HCT116 (cell line): Measurements from ENCODE around the gene PPIF. TPM values are rescaled to one million over a fixed set of nuclear protein-coding genes. Genes with fewer than 3 reads are reported as not detected.

ENCODE experiments used
- ATAC-seq: fragments of 200-7000 bp; cut with Tn5 transposase; 2 replicates; pipeline ENCODE4 v1.9.1; 2020; ENCODE audit warnings: mild to moderate bottlenecking, moderate library complexity
- BruUV-seq: library from RNA; stranded (reverse); fragments of 400-500 nt; replicated peaks from 2 replicates; lab custom pipeline; 2021; lab: Mats Ljungman, UMichigan
- CTCF ChIA-PET: fragments of 300-600 bp; sonication (Branson Sonifier 250); formaldehyde crosslinking; loops from one replicate; lab custom pipeline; 2021; ENCODE audit warnings: antibody characterized with exemption; lab: Charles Lee
- POLR2A ChIA-PET: fragments of 300-600, 350-600 bp; sonication (Branson Sonifier 250); formaldehyde crosslinking; loops from one replicate; lab custom pipeline; 2021; ENCODE audit warnings: antibody characterized with exemption; lab: Charles Lee
- RAD21 ChIA-PET, 2 experiments: fragments of 300-600 bp; sonication (Branson Sonifier 250); formaldehyde crosslinking; loops; one replicate each; lab custom pipeline; 2023; ENCODE audit warnings: low total read pairs in 2 of 2; ENCODE audit not compliant: uncharacterized antibody in 2 of 2, unreplicated experiment in 2 of 2, low non-redundant PET in 1 of 2; lab: Charles Lee
- DNase-seq: peaks from one replicate; pipeline ENCODE4 v3.0.0-alpha.2; 2010; ENCODE audit warnings: low read depth, low spot score
- H2AFZ ChIP-seq: fragments of 200-600 bp; shearing (Covaris generic), sonication (generic); 2 replicates; pipeline ENCODE4 v1.6.1; 2017; ENCODE audit warnings: low read depth, mixed run types, mixed read lengths, antibody characterized with exemption, low read length; ENCODE audit not compliant: poor library complexity, severe bottlenecking
- H3K27ac ChIP-seq: 2 replicates; pipeline ENCODE4 v1.5.1; 2012; ENCODE audit warnings: low read depth, low read length
- H3K27me3 ChIP-seq: fragments of 200-600 bp; sonication (generic); 2 replicates; pipeline ENCODE4 v1.6.1; 2016; ENCODE audit warnings: mixed run types, low read length, mixed read lengths; ENCODE audit not compliant: insufficient read depth
- H3K36me3 ChIP-seq, 2 experiments: fragments of 200-500 bp in 1 of 2; fragments of 200-600 bp in 1 of 2; sonication (Bioruptor generic) in 1 of 2; sonication (generic) in 1 of 2; 2 replicates each; pipeline versions ENCODE4 v1.5.1 to v1.6.1; 2014 to 2016; ENCODE audit warnings: low read length in 2 of 2, inconsistent platforms in 1 of 2, mixed read lengths in 1 of 2, mixed run types in 1 of 2; ENCODE audit not compliant: insufficient read depth in 2 of 2, control insufficient read depth in 1 of 2
- H3K4me1 ChIP-seq, 2 experiments: fragments of 200-600 bp in 1 of 2; sonication (generic) in 1 of 2; 2 replicates each; pipeline versions ENCODE4 v1.5.1 to v1.6.1; 2012 to 2017; ENCODE audit warnings: low read length in 2 of 2, inconsistent platforms in 1 of 2, mild to moderate bottlenecking in 1 of 2, mixed read lengths in 1 of 2, mixed run types in 1 of 2, moderate library complexity in 1 of 2; ENCODE audit not compliant: insufficient read depth in 2 of 2, control insufficient read depth in 1 of 2
- H3K4me2 ChIP-seq: fragments of 200-600 bp; sonication (generic); 2 replicates; pipeline ENCODE4 v1.6.1; 2017; ENCODE audit warnings: mixed run types, low read length, mixed read lengths
- H3K4me3 ChIP-seq, 2 experiments: fragments of 200-600 bp in 1 of 2; sonication (generic) in 1 of 2; replicated peaks in 1 of 2; 2 replicates each; pipeline ENCODE4 v1.5.1; 2011 to 2016; ENCODE audit warnings: low read length in 2 of 2, control low read depth in 1 of 2, low read depth in 1 of 2, mild to moderate bottlenecking in 1 of 2, mixed read lengths in 1 of 2, mixed run types in 1 of 2
- H3K79me2 ChIP-seq: fragments of 200-600 bp; sonication (generic); 2 replicates; pipeline ENCODE4 v1.6.1; 2017; ENCODE audit warnings: mild to moderate bottlenecking, mixed run types, low read length, moderate library complexity, mixed read lengths; ENCODE audit not compliant: insufficient read depth
- H3K9ac ChIP-seq: fragments of 200-600 bp; sonication (generic); 2 replicates; pipeline ENCODE4 v1.6.1; 2016; ENCODE audit warnings: low read length, mixed read lengths
- H3K9me2 ChIP-seq: fragments of 200-600 bp; sonication (generic), shearing (Covaris generic); 2 replicates; pipeline ENCODE4 v1.6.1; 2017; ENCODE audit warnings: mixed run types, mild to moderate bottlenecking, moderate library complexity; ENCODE audit not compliant: insufficient read depth
- H3K9me3 ChIP-seq, 2 experiments: fragments of 200-500 bp in 1 of 2; fragments of 200-600 bp in 1 of 2; sonication (Bioruptor generic) in 1 of 2; sonication (generic) in 1 of 2; 2 replicates each; pipeline ENCODE4 v1.6.1; 2014 to 2017; ENCODE audit warnings: low read length in 2 of 2, mixed read lengths in 2 of 2, inconsistent platforms in 1 of 2, low read depth in 1 of 2, mild to moderate bottlenecking in 1 of 2, mixed run types in 1 of 2, moderate library complexity in 1 of 2; ENCODE audit not compliant: control insufficient read depth in 1 of 2, insufficient read depth in 1 of 2
- H4K20me1 ChIP-seq: fragments of 200-600 bp; sonication (generic), shearing (Covaris generic); 2 replicates; pipeline ENCODE4 v1.6.1; 2017; ENCODE audit warnings: mixed run types, mild to moderate bottlenecking, moderate library complexity; ENCODE audit not compliant: insufficient read depth
- CBX3 ChIP-seq: IDR thresholded peaks from 2 replicates; pipeline ENCODE4 v1.6.1; 2012; ENCODE audit warnings: low read depth
- CEBPB ChIP-seq: IDR thresholded peaks from 2 replicates; pipeline ENCODE4 v1.6.1; 2012; ENCODE audit warnings: low read depth
- CTCF ChIP-seq, 3 experiments: fragments of 200-600 bp in 1 of 3; sonication (generic) in 1 of 3; IDR thresholded peaks in 2 of 3; conservative IDR thresholded peaks in 1 of 3; 2 replicates each; pipeline ENCODE4 v1.5.1; 2012 to 2017; ENCODE audit warnings: low read depth in 2 of 3, low read length in 2 of 3, antibody characterized with exemption in 1 of 3, borderline replicate concordance in 1 of 3, control low read depth in 1 of 3, mild to moderate bottlenecking in 1 of 3, mixed read lengths in 1 of 3, mixed run types in 1 of 3, moderate library complexity in 1 of 3; ENCODE audit not compliant: insufficient read depth in 1 of 3
- EGR1 ChIP-seq: IDR thresholded peaks from 2 replicates; pipeline ENCODE4 v1.6.1; 2012; ENCODE audit warnings: low read depth
- ELF1 ChIP-seq: IDR thresholded peaks from 2 replicates; pipeline ENCODE4 v1.6.1; 2012; ENCODE audit warnings: low read depth, borderline replicate concordance
- EZH2phosphoT487 ChIP-seq: fragments of 200-600 bp; IDR thresholded peaks from 2 replicates; pipeline ENCODE4 v1.6.1; 2018; ENCODE audit warnings: antibody characterized with exemption, borderline replicate concordance
- FOSL1 ChIP-seq: IDR thresholded peaks from 2 replicates; pipeline ENCODE4 v1.6.1; 2012; ENCODE audit warnings: low read depth
- POLR2A ChIP-seq: IDR thresholded peaks from 2 replicates; pipeline ENCODE4 v1.7.0; 2011; ENCODE audit warnings: borderline replicate concordance; ENCODE audit not compliant: insufficient read depth, insufficient read length; ENCODE audit errors: extremely low read depth
- POLR2AphosphoS5 ChIP-seq: IDR thresholded peaks from 2 replicates; pipeline ENCODE4 v1.6.1; 2011; ENCODE audit warnings: mild to moderate bottlenecking, low read depth, low read length, moderate library complexity
- RAD21 ChIP-seq: IDR thresholded peaks from 2 replicates; pipeline ENCODE4 v1.6.1; 2012; ENCODE audit warnings: low read depth, mild to moderate bottlenecking
- REST ChIP-seq: IDR thresholded peaks from 2 replicates; pipeline ENCODE4 v1.6.1; 2012; ENCODE audit warnings: low read depth
- SIN3A ChIP-seq: IDR thresholded peaks from 2 replicates; pipeline ENCODE4 v1.6.1; 2012; ENCODE audit warnings: low read depth
- SP1 ChIP-seq: IDR thresholded peaks from 2 replicates; pipeline ENCODE4 v1.6.1; 2012; ENCODE audit warnings: low read depth
- SRF ChIP-seq: IDR thresholded peaks from 2 replicates; pipeline ENCODE4 v1.6.1; 2012; ENCODE audit warnings: low read depth
- YY1 ChIP-seq: IDR thresholded peaks from 2 replicates; pipeline ENCODE4 v1.6.1; 2011; ENCODE audit warnings: low read length, low read depth, moderate library complexity, mild to moderate bottlenecking; ENCODE audit not compliant: insufficient replicate concordance; ENCODE audit errors: extremely low read depth
- ZBTB33 ChIP-seq: IDR thresholded peaks from 2 replicates; pipeline ENCODE4 v1.6.1; 2011; ENCODE audit warnings: mild to moderate bottlenecking, low read length, moderate library complexity; ENCODE audit not compliant: insufficient replicate concordance; ENCODE audit errors: extremely low read depth
- ZFX ChIP-seq: fragments of 450-650 bp; IDR thresholded peaks from 2 replicates; pipeline ENCODE4 v1.6.1; 2017
- ZNF274 ChIP-seq: fragments of 200-500 bp; sonication (Bioruptor generic); IDR thresholded peaks from 2 replicates; pipeline ENCODE4 v1.6.1; 2014; ENCODE audit warnings: mild to moderate bottlenecking, low read depth, low read length, inconsistent platforms
- intact Hi-C: fragments of 100-400 bp; cut with micrococcal nuclease; formaldehyde crosslinking; loops from 2 replicates; pipeline ENCODE4 v1.10.0; 2022
- total RNA-seq: library from RNA; stranded (reverse); gene quantifications from one replicate; pipeline ENCODE4 v1.2.1, GENCODE V29; 2021; ENCODE audit not compliant: unreplicated experiment

PPIF gene
- total RNA-seq, 1 experiment from 2014 or later = 85.0 TPM

GRCh38 chr10:79327090-79327457 lies 20.2 kb upstream of the PPIF start:
- Histone ChIP-seq H3K9ac (no peak overlapping the region), H3K9me2 (no peaks in the 10 kb centered on the region), H3K27me3 (no peaks in the 10 kb centered on the region), H3K36me3 (no peaks in the 10 kb centered on the region), H3K27ac (no peak overlapping the region), H3K4me3 (no peak overlapping the region), H3K79me2 (no peaks in the 10 kb centered on the region), H3K4me2 (no peak overlapping the region), H4K20me1 (no peaks in the 10 kb centered on the region), H3K9me3 (no peaks in the 10 kb centered on the region), H3K4me1 (peaks cover 0 to 33% of the 10 kb centered on the region in 2 experiments; a peak in 3 of 4 replicates), H2AFZ (no peak overlapping the region)
- RAD21 ChIA-PET = no interaction called here
- CTCF ChIA-PET = no interaction called here
- DNase-seq = no peak
- no peak for ATAC-seq
- TF ChIP-seq ZNF274 (no peak), ZFX (no peak), EGR1 (no peak), SRF (no peak), FOSL1 (no peak), SP1 (no peak), POLR2A (no peak), RAD21 (no peak), CTCF (IDR thresholded peaks at IDR 0.05 in 2 of 3, conservative IDR thresholded peaks at IDR 0.05 in 1 of 3; ENCODE audit: borderline replicate concordance in 1 of 3, insufficient read depth in 1 of 3, low read depth in 2 of 3, low read length in 2 of 3) (no peak), CBX3 (no peak), EZH2phosphoT487 (no peak), CEBPB (no peak), ELF1 (no peak), REST (no peak), YY1 (no peak), ZBTB33 (no peak), SIN3A (no peak), POLR2AphosphoS5 (no peak)
- BruUV-seq = no TSS peak
- intact Hi-C loops = no loop called here
- POLR2A ChIA-PET = no interaction called here
